Anterior cingulate cortex (tissue), 58 donors: Measurements from ENCODE around the gene NACA.
A peak's percentile ranks its signal among the peaks of the same experiment; 100 is the strongest.

Experiments
- DNase-seq, 58 donors: peaks; one replicate each; lab custom pipeline; 2025; lab: John Stamatoyannopoulos, UW

The NACA gene

GRCh38 chr12:56694161-56694560 is 30.9 kb downstream of the NACA start:
- DNase-seq = no peak

GRCh38 chr12:56688846-56689109 is 36.3 kb downstream of the NACA start:
- DNase-seq = peak in 6 of 58 donors; percentile 44 to 77 (median 55)

GRCh38 chr12:56688129-56688845 is 36.8 kb downstream of the NACA start, which contains the start of gene PTGES3:
Gene PTGES3, minus strand, starts transcription at chr12:56688284. Its CDS starts 285 bp downstream, at chr12:56687999.
- DNase-seq = peak; percentile 80 to 99 (median 94)

GRCh38 chr12:56687223-56688128 is 37.6 kb downstream of the NACA start:
- DNase-seq = peak in 51 of 58 donors; percentile 8 to 73 (median 42)

- DNase-seq = no peak
Measured at GRCh38 chr12:56684745-56685359, 40.2 kb downstream of the NACA start.

- DNase-seq = no peak
Measured at GRCh38 chr12:56682323-56682722, 42.8 kb downstream of the NACA start.

GRCh38 chr12:56679883-56680575 is 45.1 kb downstream of the NACA start:
- DNase-seq = no peak

- DNase-seq = no peak
Measured at GRCh38 chr12:56678852-56679251, 46.2 kb downstream of the NACA start.

GRCh38 chr12:56677680-56678079 is 47.4 kb downstream of the NACA start:
- no peak for DNase-seq

- no peak for DNase-seq
Measured at GRCh38 chr12:56676851-56677580, 48.1 kb downstream of the NACA start.

GRCh38 chr12:56671608-56672007 is 53.5 kb downstream of the NACA start:
- DNase-seq = no peak

GRCh38 chr12:56670836-56671235 is 54.3 kb downstream of the NACA start:
- no peak for DNase-seq

- no peak for DNase-seq
Measured at GRCh38 chr12:56668197-56668457, 57.0 kb downstream of the NACA start.
